ENCODE measurements around the gene RIOX2. TPM values are rescaled to one million over a fixed set of nuclear protein-coding genes. Genes with fewer than 3 reads are reported as not detected.

The RIOX2 gene
- polyA plus RNA-seq, 1 donor from 2014 or later, result 0.48 TPM

GRCh38 chr3:98005438-98005837 is 33.2 kb upstream of the RIOX2 start:
- H3K4me3 ChIP-seq (ENCODE audit: low read length), result no peak overlapping the region
- H3K9ac ChIP-seq (ENCODE audit: low read length), result no peak overlapping the region
- H3K79me2 ChIP-seq (replicated peaks; ENCODE audit: insufficient read depth, low read length), result no peaks in the 10 kb centered on the region
- no peaks in the 10 kb centered on the region for H3K36me3 ChIP-seq (ENCODE audit: insufficient read depth, low read length)
- H3K9me2 ChIP-seq (ENCODE audit: insufficient read depth, low read length), result no peaks in the 10 kb centered on the region
- TF ChIP-seq CTCF (IDR thresholded peaks at IDR 0.05; ENCODE audit: poor library complexity, severe bottlenecking) (no peak), TAF1 (IDR thresholded peaks at IDR 0.05; ENCODE audit: low read depth) (no peak), RAD21 (conservative IDR thresholded peaks at IDR 0.05) (no peak), EZH2 (IDR thresholded peaks at IDR 0.05; ENCODE audit: borderline replicate concordance, insufficient read depth, low read length, poor library complexity, severe bottlenecking) (no peak), EP300 (conservative IDR thresholded peaks at IDR 0.05; ENCODE audit: poor library complexity, severe bottlenecking) (no peak), POLR2AphosphoS5 (IDR thresholded peaks at IDR 0.05) (no peak), SMC3 (conservative IDR thresholded peaks at IDR 0.05; ENCODE audit: poor library complexity) (no peak), MXI1 (conservative IDR thresholded peaks at IDR 0.05; ENCODE audit: poor library complexity, severe bottlenecking) (no peak), REST (IDR thresholded peaks at IDR 0.05; ENCODE audit: borderline replicate concordance) (no peak)
- H3K27ac ChIP-seq (ENCODE audit: low read length), result no peak overlapping the region
- no peak overlapping the region for H2AFZ ChIP-seq (ENCODE audit: low read depth, low read length)
- no peaks in the 10 kb centered on the region for H3F3A ChIP-seq (ENCODE audit: insufficient read depth, low read length, poor library complexity, severe bottlenecking)
- no peaks in the 10 kb centered on the region for H3K27me3 ChIP-seq (ENCODE audit: insufficient read depth, low read depth, low read length)
- H4K20me1 ChIP-seq (ENCODE audit: insufficient read depth), result no peaks in the 10 kb centered on the region
- no peak overlapping the region for H3K4me2 ChIP-seq (ENCODE audit: low read length)
- no peaks in the 10 kb centered on the region for H3K9me3 ChIP-seq (ENCODE audit: low read length)

- no peak overlapping the region for H2AFZ ChIP-seq (ENCODE audit: low read depth, low read length)
- H3K9ac ChIP-seq (ENCODE audit: low read length), result no peak overlapping the region
- H3K4me2 ChIP-seq (ENCODE audit: low read length), result no peak overlapping the region
Measured at GRCh38 chr3:98004721-98005120, 32.5 kb upstream of the RIOX2 start.

More at GRCh38 chr3:98004721-98005120, 32.5 kb upstream of the RIOX2 start:
- Histone ChIP-seq H3K36me3 (ENCODE audit: insufficient read depth, low read length) (no peaks in the 10 kb centered on the region), H3K4me3 (ENCODE audit: low read length) (no peak overlapping the region), H3K27ac (ENCODE audit: low read length) (no peak overlapping the region), H3K27me3 (ENCODE audit: insufficient read depth, low read depth, low read length) (no peaks in the 10 kb centered on the region), H3K9me2 (ENCODE audit: insufficient read depth, low read length) (no peaks in the 10 kb centered on the region), H4K20me1 (ENCODE audit: insufficient read depth) (no peaks in the 10 kb centered on the region), H3K9me3 (ENCODE audit: low read length) (no peaks in the 10 kb centered on the region), H3F3A (ENCODE audit: insufficient read depth, low read length, poor library complexity, severe bottlenecking) (no peaks in the 10 kb centered on the region), H3K79me2 (replicated peaks; ENCODE audit: insufficient read depth, low read length) (no peaks in the 10 kb centered on the region)
- TF ChIP-seq EP300 (conservative IDR thresholded peaks at IDR 0.05; ENCODE audit: poor library complexity, severe bottlenecking) (no peak), MXI1 (conservative IDR thresholded peaks at IDR 0.05; ENCODE audit: poor library complexity, severe bottlenecking) (no peak), POLR2AphosphoS5 (IDR thresholded peaks at IDR 0.05) (no peak), RAD21 (conservative IDR thresholded peaks at IDR 0.05) (no peak), TAF1 (IDR thresholded peaks at IDR 0.05; ENCODE audit: low read depth) (no peak), EZH2 (IDR thresholded peaks at IDR 0.05; ENCODE audit: borderline replicate concordance, insufficient read depth, low read length, poor library complexity, severe bottlenecking) (no peak), REST (IDR thresholded peaks at IDR 0.05; ENCODE audit: borderline replicate concordance) (no peak), CTCF (IDR thresholded peaks at IDR 0.05; ENCODE audit: poor library complexity, severe bottlenecking) (no peak), SMC3 (conservative IDR thresholded peaks at IDR 0.05; ENCODE audit: poor library complexity) (no peak)

All from neural cell (in vitro differentiated cells).